Colonic mucosa (tissue), 4 donors: ENCODE data around the gene FARP2. TPM values are rescaled to one million over a fixed set of nuclear protein-coding genes. Genes with fewer than 3 reads are reported as not detected.
"Not testable (repeated sequence)": the region's sequence is repeated elsewhere in the genome, so short reads cannot be mapped to it uniquely, and the experiment has no call there.

Experiments
- DNase-seq: peaks from one replicate; pipeline ENCODE4 v3.0.0-alpha.2; 2020
- H3K27ac ChIP-seq: fragments of 200-600 bp; one replicate; pipeline ENCODE4 v1.8.0; 2021
- H3K27me3 ChIP-seq: fragments of 200-600 bp; one replicate; pipeline ENCODE4 v1.8.0; 2021
- H3K36me3 ChIP-seq: fragments of 200-600 bp; one replicate; pipeline ENCODE4 v1.8.0; 2021
- H3K4me1 ChIP-seq: fragments of 200-600 bp; one replicate; pipeline ENCODE4 v1.8.0; 2021; ENCODE audit warnings: mild to moderate bottlenecking
- H3K4me3 ChIP-seq: fragments of 200-600 bp; one replicate; pipeline ENCODE4 v1.8.0; 2021
- H3K9ac ChIP-seq, 2 donors: one replicate each; pipeline ENCODE4 v1.7.0; 2013; ENCODE audit warnings: control low read depth in 2 of 2, low read depth in 2 of 2, low read length in 2 of 2
- H3K9me3 ChIP-seq: fragments of 200-600 bp; one replicate; pipeline ENCODE4 v1.8.0; 2021
- CTCF ChIP-seq: fragments of 200-600 bp; IDR thresholded peaks from one replicate; pipeline ENCODE4 v1.8.0; 2022; ENCODE audit warnings: antibody characterized with exemption, mild to moderate bottlenecking
- intact Hi-C: fragments of 100-400 bp; cut with DNase I; formaldehyde crosslinking; loops from one replicate; pipeline ENCODE4 v1.14.1; 2022
- total RNA-seq, 2 donors: library from RNA; stranded (reverse); fragmentation: NEBNext Ultra II Directional in 1 of 2; extraction: Animal tissue kit (Norgen Biotek cat#: 25700) in 1 of 2; gene quantifications; one replicate each; pipeline ENCODE4 v1.2.1, GENCODE V29; 2021
- donor health status: healthy.
- donor health status: DM: no; HTN: no; CAD: no.
- donor health status: DM: no; HTN: no; CAD: no.

FARP2 gene
- total RNA-seq, 2 donors from 2014 or later = 107 to 122 TPM

GRCh38 chr2:241413929-241414580 is 58.0 kb downstream of the FARP2 start:
- Histone ChIP-seq H3K4me1 (peaks cover 4% of the 10 kb centered on the region), H3K4me3 (no peak overlapping the region), H3K27me3 (no peaks in the 10 kb centered on the region), H3K27ac (no peak overlapping the region), H3K36me3 (no peaks in the 10 kb centered on the region), H3K9me3 (no peaks in the 10 kb centered on the region), H3K9ac (no peak overlapping the region)
- no peak for DNase-seq
- intact Hi-C loops = no loop called here
- TF ChIP-seq CTCF = no peak

- intact Hi-C loops = no loop called here
- Histone ChIP-seq H3K9me3 (no peaks in the 10 kb centered on the region), H3K4me1 (peaks cover 4% of the 10 kb centered on the region), H3K36me3 (no peaks in the 10 kb centered on the region), H3K27me3 (no peaks in the 10 kb centered on the region), H3K27ac (no peak overlapping the region), H3K4me3 (no peak overlapping the region), H3K9ac (no peak overlapping the region)
- no peak for TF ChIP-seq CTCF
- DNase-seq = no peak
Observed at GRCh38 chr2:241415196-241415595, 59.1 kb downstream of the FARP2 start.

GRCh38 chr2:241417626-241418025 is 61.5 kb downstream of the FARP2 start:
- intact Hi-C loops = no loop called here
- no peak for TF ChIP-seq CTCF
- H3K36me3 ChIP-seq = peaks cover 13% of the 10 kb centered on the region
- H3K27ac ChIP-seq = no peak overlapping the region
- H3K9ac ChIP-seq = no peak overlapping the region
- H3K4me1 ChIP-seq = no peaks in the 10 kb centered on the region
- H3K9me3 ChIP-seq = no peaks in the 10 kb centered on the region
- no peak overlapping the region for H3K4me3 ChIP-seq
- H3K27me3 ChIP-seq = no peaks in the 10 kb centered on the region
- DNase-seq = no peak

GRCh38 chr2:241421330-241421729 is 65.2 kb downstream of the FARP2 start:
- Histone ChIP-seq H3K9me3 (no peaks in the 10 kb centered on the region), H3K27ac (no peak overlapping the region), H3K9ac (no peak overlapping the region), H3K36me3 (peaks cover 13% of the 10 kb centered on the region), H3K27me3 (no peaks in the 10 kb centered on the region), H3K4me1 (no peaks in the 10 kb centered on the region), H3K4me3 (no peak overlapping the region)
- DNase-seq = no peak
- intact Hi-C loops = no loop called here
- TF ChIP-seq CTCF = no peak

- H3K9ac ChIP-seq, DNase-seq, H3K27ac ChIP-seq, H3K4me3 ChIP-seq, H3K27me3 ChIP-seq, intact Hi-C loops, H3K4me1 ChIP-seq, H3K9me3 ChIP-seq: not testable (repeated sequence)
- H3K36me3 ChIP-seq = peaks cover 13% of the 10 kb centered on the region
Observed at GRCh38 chr2:241421942-241422341, 65.9 kb downstream of the FARP2 start.

GRCh38 chr2:241422350-241422749 is 66.3 kb downstream of the FARP2 start:
- intact Hi-C loops = no loop called here
- Histone ChIP-seq H3K36me3 (peaks cover 13% of the 10 kb centered on the region), H3K27me3 (no peaks in the 10 kb centered on the region), H3K9ac (no peak overlapping the region), H3K27ac (no peak overlapping the region), H3K4me1 (no peaks in the 10 kb centered on the region), H3K4me3 (no peak overlapping the region), H3K9me3 (no peaks in the 10 kb centered on the region)
- TF ChIP-seq CTCF = no peak
- no peak for DNase-seq

- H3K27me3 ChIP-seq, H3K4me3 ChIP-seq, H3K27ac ChIP-seq, H3K4me1 ChIP-seq, DNase-seq, H3K9me3 ChIP-seq, H3K9ac ChIP-seq, intact Hi-C loops: not testable (repeated sequence)
- H3K36me3 ChIP-seq = peaks cover 13% of the 10 kb centered on the region
Observed at GRCh38 chr2:241423489-241423888, 67.4 kb downstream of the FARP2 start.
